HG03457 (cell line): Measurements from ENCODE around the gene MYH11.
"Not testable (repeated sequence)": the region's sequence is repeated elsewhere in the genome, so short reads cannot be mapped to it uniquely, and the experiment has no call there.

Experiments
- ATAC-seq: cut with Tn5 transposase; IDR thresholded peaks from one replicate; pipeline ENCODE4 v1.9.1; 2021; ENCODE audit warnings: moderate number of reproducible peaks; ENCODE audit not compliant: unreplicated experiment

The MYH11 gene

GRCh38 chr16:15879255-15879811 lies 22.5 kb upstream of the MYH11 start:
- ATAC-seq = no peak

DNA sequence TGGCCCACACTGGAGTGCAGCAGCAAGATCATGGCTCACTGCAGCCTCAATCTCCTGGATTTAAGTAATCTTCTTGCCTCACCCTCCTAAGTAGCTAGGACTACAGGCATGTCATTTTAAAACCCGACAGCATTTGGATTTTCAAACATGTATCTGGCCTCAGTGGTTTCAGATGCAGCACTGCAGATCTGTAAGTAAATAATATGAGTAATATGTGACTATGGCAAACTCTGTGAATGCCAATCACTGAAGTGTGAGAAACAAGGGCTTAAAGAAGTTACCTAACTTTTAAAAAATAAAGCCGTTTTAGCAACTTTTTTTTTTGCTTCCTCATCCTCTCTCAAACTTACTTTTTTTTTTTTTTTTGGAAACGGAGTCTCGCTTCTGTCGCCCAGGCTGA lies 19.7 kb upstream of the MYH11 start:
- ATAC-seq = no peak

DNA sequence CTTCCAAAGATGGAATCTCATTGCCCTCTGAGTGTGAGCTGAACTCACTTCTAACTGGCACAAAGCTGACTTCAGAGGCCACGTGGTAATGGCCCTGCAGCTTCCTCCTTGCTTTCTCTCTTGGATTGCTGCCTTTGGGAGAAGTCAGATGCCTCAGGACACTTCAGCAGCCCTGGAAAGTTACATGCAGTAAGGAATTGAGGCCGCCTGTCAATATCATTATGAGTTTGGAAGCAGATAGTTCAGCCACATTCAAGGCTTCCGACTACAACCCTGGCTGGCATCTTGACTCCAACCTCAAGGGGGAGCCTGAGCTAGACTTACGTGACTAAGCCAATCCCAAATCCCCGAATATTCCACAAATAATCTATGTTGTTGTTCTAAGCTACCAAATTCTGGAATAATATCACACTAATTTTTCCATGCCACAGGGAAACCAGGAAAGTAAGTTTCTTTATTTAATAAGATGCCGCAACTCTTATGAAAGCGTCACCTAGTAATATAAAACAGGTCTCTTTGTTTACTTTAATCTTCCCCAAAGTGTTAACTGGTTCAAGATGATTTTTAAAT lies 18.0 kb upstream of the MYH11 start:
- ATAC-seq = no peak

DNA sequence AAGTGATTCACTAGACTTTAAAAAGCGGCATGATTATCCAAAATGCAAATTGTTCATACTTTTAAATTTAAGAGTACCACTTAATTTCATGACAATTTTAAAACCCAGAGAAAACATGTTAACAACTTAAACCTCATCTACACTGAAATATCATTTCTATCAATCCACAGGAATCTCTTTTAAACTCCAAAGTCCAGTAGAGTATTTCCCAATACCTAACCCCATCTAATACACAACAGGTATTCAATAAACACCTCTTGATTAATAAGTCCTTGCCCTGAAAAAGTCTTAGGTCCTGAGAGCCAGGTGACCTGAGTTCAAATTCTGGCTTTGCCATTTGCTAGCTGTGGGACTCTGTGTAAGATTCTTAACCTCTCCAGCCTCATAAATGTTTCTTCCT lies 16.9 kb upstream of the MYH11 start:
- ATAC-seq = no peak

GRCh38 chr16:15873301-15873700 lies 16.5 kb upstream of the MYH11 start:
- ATAC-seq = no peak

DNA sequence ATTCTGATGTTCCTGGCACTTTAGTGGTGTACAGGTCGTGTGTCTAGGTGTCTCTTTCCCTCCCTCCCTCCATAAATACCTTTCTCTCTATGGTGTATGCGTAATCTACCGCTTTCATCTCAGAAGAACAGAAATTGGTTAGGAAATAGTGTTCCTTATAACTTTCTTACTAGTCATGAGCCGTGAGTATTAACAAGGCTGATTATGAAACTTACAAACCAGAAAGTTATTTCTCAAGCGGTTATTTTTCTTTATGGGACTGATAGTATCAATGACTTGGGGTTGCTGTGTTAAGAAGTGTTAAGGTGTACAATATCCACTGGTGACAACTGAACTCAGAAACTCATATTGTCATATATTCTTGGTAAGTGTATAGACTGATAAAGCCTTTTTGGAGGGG lies 13.2 kb upstream of the MYH11 start:
- ATAC-seq = no peak

- no peak for ATAC-seq
Observed at GRCh38 chr16:15866451-15866850, 9.6 kb upstream of the MYH11 start.

GRCh38 chr16:15865742-15866141 lies 8.9 kb upstream of the MYH11 start:
- ATAC-seq = no peak

- no peak for ATAC-seq
Observed at GRCh38 chr16:15864939-15865338, 8.1 kb upstream of the MYH11 start.

DNA sequence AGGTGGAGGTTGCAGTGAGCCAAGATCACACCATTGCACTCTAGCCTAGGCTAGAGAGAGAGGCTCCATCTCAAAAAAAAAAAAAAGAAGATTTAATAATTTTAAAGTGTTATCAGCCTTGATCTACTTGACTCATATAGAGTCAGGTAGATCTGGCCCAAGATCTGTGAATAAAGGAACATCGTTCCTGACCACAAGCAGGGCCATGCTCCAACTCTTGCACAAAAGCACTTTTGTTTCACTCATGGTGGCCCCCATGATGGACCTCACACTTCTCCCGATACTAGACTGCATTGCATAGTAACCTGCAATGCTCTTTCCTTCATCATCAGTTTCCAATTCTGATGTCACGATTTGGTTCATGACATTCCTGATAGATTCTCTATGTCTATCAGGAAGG lies 5.2 kb upstream of the MYH11 start:
- ATAC-seq = no peak

GRCh38 chr16:15858921-15859668 lies 2.3 kb upstream of the MYH11 start:
- ATAC-seq = no peak

- ATAC-seq = no peak
Observed at GRCh38 chr16:15857724-15858560, 1.1 kb upstream of the MYH11 start.

- ATAC-seq = no peak
Observed at GRCh38 chr16:15856182-15856581, 646 bp downstream of the MYH11 start.

DNA sequence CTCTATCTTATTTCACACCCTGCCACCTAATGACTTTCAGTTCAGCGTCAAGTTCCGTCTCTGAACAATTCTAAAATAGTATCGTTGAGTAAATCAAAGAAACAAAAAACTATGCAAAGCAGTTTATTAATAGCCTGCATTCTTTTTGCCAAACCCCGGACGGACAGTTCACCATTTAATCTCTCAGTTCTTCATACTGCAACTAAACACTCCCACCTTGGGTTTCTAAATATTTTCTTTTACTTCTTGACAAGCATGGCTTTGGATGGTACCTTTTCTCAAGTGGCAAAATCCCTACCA lies 1.2 kb downstream of the MYH11 start:
- ATAC-seq = no peak

DNA sequence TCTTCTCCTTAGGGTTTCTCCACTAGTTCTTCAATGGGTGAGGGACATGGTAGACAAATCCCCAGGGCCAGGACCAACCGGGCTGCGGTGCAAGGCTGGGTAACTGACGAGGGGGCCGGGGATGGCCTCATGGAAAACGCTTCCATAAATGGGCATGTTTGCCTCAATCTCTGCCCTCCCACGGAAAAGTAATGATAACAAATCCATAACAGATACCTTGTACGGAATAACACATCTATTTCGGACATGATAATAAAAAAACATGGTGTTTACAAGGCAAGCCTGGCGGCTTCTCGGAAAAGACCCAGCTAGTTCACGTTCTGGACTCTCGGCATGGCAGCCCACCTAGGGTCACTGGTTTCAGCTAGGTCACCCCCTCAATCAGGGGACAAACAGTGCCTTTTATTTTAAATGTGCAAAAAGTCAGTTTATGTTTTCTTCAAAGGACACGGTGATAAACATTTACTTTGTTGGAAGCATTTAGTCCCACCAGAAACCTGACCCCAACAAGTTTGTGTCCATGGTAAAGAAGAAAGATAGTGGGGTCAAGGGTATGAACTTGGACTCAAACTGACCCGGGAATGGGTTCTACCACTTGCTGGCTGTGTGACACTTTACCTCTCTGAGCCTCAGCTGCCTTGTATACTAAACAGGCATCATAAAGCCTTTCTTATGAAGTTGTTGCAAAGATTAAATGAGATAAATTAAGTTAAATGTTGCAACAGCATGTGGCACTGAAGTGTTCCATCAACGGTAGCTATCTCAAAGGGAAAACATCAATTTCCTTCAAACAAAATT lies 1.7 kb downstream of the MYH11 start:
- no peak for ATAC-seq

GRCh38 chr16:15854061-15854460 lies 2.8 kb downstream of the MYH11 start:
- no peak for ATAC-seq

DNA sequence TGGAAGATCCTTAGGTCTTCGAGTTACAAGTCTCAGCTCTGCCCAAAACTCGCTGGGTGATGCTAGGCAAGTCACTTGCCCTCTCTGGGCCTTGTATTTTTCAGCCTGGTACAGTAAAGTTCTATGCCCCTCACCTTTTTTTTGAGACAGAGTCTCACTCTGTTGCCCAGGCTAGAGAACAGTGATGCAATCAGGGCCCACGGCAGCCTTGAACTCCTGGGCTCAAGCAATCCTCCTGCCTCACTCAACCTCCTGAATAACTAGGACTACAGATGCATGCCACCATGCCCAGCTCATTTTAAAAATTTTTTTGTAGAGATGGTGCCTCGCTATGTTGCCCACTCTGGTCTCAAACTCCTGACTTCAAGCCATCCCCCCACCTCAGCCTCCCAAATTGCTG lies 3.8 kb downstream of the MYH11 start:
- no peak for ATAC-seq

DNA sequence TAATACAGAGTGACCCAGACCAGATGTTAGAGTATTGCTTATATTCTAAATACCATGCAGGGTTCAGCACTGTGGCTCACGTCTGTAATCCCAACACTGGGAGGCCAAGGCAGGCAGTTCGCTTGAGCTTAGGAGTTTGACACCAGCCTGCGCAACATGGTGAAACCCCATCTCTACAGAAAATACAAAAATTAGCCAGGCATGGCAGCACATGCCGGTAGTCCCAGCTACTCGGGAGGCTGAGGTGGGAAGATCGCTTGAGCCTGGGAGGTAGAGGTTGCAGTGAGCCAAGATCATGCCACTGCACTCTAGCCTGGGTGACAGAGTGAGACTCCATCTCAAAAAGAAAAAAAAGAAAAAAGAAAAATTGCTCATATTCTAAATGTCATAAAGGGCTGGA lies 6.3 kb downstream of the MYH11 start:
- ATAC-seq = not testable (repeated sequence)

DNA sequence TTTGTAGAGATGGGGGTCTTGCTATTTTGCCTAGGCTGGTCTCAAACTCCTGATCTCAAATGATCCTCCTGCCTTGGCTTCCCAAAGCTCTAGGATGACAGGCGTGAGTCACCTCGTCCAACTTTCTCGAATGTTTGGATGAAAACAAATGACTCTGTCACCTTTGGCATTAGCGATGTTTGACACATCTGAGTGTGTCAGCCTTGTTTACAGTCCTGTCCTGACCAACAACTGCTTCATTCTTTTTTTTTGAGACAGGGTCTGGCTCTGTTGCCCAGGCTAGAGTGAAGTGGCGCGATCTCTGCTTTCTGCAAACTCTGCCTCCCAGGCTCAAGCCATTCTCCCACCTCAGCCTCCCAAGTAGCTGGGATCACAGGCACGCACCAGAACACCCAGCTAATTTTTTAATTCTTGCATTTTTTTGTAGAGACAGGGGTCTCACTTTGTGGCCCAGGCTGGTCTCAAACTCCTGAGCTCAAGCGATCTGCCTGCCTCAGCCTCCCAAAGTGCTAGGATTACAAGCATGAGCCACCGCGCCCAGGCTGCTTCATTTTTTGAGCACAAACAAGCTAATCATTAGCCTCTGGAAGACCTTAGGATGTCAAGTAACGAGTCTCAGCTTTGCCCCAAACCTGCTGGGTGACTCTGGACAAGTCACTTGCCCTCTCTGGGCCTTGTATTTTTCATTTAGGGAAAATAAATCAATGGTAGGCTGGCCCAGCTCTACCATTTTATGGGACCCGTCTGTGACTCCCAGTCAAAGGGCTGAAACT lies 7.4 kb downstream of the MYH11 start:
- no peak for ATAC-seq

GRCh38 chr16:15847611-15848175 lies 9.1 kb downstream of the MYH11 start:
- ATAC-seq = no peak
